ENCODE data around the gene TUSC7.

DNA sequence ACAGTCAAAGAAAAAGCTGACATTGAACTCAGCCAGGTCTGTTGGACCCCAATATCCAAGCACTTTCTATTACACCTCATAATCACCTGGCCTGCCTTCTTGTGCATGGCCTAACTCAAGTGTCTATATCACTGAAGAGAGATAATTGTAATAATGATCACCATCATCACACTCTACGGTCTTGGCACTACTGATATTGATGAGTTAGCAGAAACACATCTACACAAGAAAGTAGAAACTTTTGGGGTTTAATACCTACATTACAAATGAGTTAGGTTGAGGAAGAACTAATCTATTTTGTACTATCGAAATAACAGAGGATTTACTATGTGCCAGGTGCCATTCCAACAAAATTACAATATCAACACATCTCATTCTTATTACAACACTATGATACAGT is 30.7 kb downstream of the TUSC7 start:
- TF ChIP-seq, protein P1, sequence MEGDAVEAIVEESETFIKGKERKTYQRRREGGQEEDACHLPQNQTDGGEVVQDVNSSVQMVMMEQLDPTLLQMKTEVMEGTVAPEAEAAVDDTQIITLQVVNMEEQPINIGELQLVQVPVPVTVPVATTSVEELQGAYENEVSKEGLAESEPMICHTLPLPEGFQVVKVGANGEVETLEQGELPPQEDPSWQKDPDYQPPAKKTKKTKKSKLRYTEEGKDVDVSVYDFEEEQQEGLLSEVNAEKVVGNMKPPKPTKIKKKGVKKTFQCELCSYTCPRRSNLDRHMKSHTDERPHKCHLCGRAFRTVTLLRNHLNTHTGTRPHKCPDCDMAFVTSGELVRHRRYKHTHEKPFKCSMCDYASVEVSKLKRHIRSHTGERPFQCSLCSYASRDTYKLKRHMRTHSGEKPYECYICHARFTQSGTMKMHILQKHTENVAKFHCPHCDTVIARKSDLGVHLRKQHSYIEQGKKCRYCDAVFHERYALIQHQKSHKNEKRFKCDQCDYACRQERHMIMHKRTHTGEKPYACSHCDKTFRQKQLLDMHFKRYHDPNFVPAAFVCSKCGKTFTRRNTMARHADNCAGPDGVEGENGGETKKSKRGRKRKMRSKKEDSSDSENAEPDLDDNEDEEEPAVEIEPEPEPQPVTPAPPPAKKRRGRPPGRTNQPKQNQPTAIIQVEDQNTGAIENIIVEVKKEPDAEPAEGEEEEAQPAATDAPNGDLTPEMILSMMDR (conservative IDR thresholded peaks at IDR 0.05; ENCODE audit: low read length), result no peak
- no peak for TF ChIP-seq EZH2phosphoT487 (IDR thresholded peaks at IDR 0.05; ENCODE audit: borderline replicate concordance)
